SK-N-SH (cell line): ENCODE data around the gene FRMD3.

Experiments used
- CTCF ChIP-seq: fragments of 200-600 bp; sonication (generic); IDR thresholded peaks from 2 replicates; pipeline ENCODE4 v1.6.1; 2017; ENCODE audit warnings: antibody characterized with exemption, mild to moderate bottlenecking, moderate library complexity
- POLR2AphosphoS5 ChIP-seq: IDR thresholded peaks from 2 replicates; pipeline ENCODE4 v1.6.1; 2012; ENCODE audit warnings: low read depth, low read length

GRCh38 chr9:83291196-83291595, 247.0 kb downstream of the FRMD3 start:
- TF ChIP-seq POLR2AphosphoS5 (no peak), CTCF (no peak)
